Ectodermal cell (in vitro differentiated cells): Measurements from ENCODE around the gene LRRC4B.

Experiments used
- H3K27ac ChIP-seq: 2 replicates; pipeline ENCODE4 v1.7.0; 2013; ENCODE audit warnings: mild to moderate bottlenecking, low read depth, low read length; ENCODE audit not compliant: insufficient read depth, poor library complexity, severe bottlenecking
- H3K27me3 ChIP-seq: 2 replicates; pipeline ENCODE4 v1.7.0; 2013; ENCODE audit warnings: mild to moderate bottlenecking, low read length; ENCODE audit not compliant: insufficient read depth, control insufficient read depth, poor library complexity, severe bottlenecking
- H3K36me3 ChIP-seq: one replicate; pipeline ENCODE4 v1.7.0; 2013; ENCODE audit warnings: low read length; ENCODE audit not compliant: control insufficient read depth, insufficient read depth
- H3K4me1 ChIP-seq: one replicate; pipeline ENCODE4 v1.7.0; 2013; ENCODE audit warnings: low read length; ENCODE audit not compliant: control insufficient read depth, insufficient read depth
- H3K4me3 ChIP-seq: 2 replicates; pipeline ENCODE4 v1.7.0; 2013; ENCODE audit warnings: low read depth, low read length, control low read depth; ENCODE audit not compliant: insufficient read depth
- H3K9me3 ChIP-seq: 2 replicates; pipeline ENCODE4 v1.7.0; 2013; ENCODE audit warnings: mild to moderate bottlenecking, low read length, moderate library complexity; ENCODE audit not compliant: control insufficient read depth
- WGBS, 2 experiments: methylation state at CpG; one replicate each; pipeline ENCODE4 v1.1.7; 2013; ENCODE audit warnings: missing lambda C conversion rate in 2 of 2; 5-methylcytosine and 5-hydroxymethylcytosine counted together

The LRRC4B gene

GRCh38 chr19:50501568-50502475 lies 66.4 kb downstream of the LRRC4B start:
- Histone ChIP-seq H3K4me1 (peaks cover 6% of the 10 kb centered on the region), H3K4me3 (no peak overlapping the region), H3K9me3 (no peaks in the 10 kb centered on the region), H3K36me3 (no peaks in the 10 kb centered on the region), H3K27me3 (peaks cover 30% of the 10 kb centered on the region), H3K27ac (no peak overlapping the region)
- 83 to 84% methylated on average over 25 of the region's 25 CpGs for WGBS, 2 experiments

GRCh38 chr19:50501186-50501567 lies 67.1 kb downstream of the LRRC4B start:
- peaks cover 30% of the 10 kb centered on the region for H3K27me3 ChIP-seq
- peaks cover 6% of the 10 kb centered on the region for H3K4me1 ChIP-seq
- no peak overlapping the region for H3K4me3 ChIP-seq
- 80 to 83% methylated on average over 12 of the region's 12 CpGs for WGBS, 2 experiments
- no peaks in the 10 kb centered on the region for H3K9me3 ChIP-seq
- H3K36me3 ChIP-seq, result no peaks in the 10 kb centered on the region
- no peak overlapping the region for H3K27ac ChIP-seq

DNA sequence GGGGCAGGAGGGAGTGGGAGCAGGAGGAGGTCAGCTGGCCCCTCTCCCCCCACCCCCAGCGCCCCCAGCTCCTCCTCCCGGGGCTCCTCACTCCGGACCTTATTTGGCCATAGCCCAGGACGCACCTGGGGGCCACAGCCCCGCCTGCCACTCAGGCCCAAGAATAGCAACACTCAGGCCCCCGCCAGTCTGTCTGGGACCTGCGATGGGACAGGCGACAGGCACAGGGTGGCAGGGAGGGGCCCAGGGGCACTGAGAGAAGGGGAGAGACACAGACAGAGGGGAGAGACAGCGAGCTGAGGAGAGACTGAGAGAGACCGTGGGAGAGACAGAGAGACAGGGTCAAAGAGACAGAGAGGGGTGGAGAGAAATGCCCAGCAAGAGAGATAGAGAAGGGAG lies 67.5 kb downstream of the LRRC4B start:
- WGBS, 2 experiments, result 46 to 54% methylated on average over 10 of the region's 10 CpGs
- Histone ChIP-seq H3K27me3 (peaks cover 30% of the 10 kb centered on the region), H3K27ac (no peak overlapping the region), H3K4me1 (peaks cover 6% of the 10 kb centered on the region), H3K9me3 (no peaks in the 10 kb centered on the region), H3K4me3 (no peak overlapping the region), H3K36me3 (no peaks in the 10 kb centered on the region)

- Histone ChIP-seq H3K9me3 (no peaks in the 10 kb centered on the region), H3K27ac (no peak overlapping the region), H3K4me3 (no peak overlapping the region), H3K4me1 (peaks cover 6% of the 10 kb centered on the region), H3K36me3 (no peaks in the 10 kb centered on the region), H3K27me3 (peaks cover 30% of the 10 kb centered on the region)
- 21 to 22% methylated on average over 27 of the region's 27 CpGs for WGBS, 2 experiments
Observed at GRCh38 chr19:50500060-50500752, 68.0 kb downstream of the LRRC4B start.

GRCh38 chr19:50498219-50499056 lies 69.8 kb downstream of the LRRC4B start:
- H3K27ac ChIP-seq, result no peak overlapping the region
- H3K27me3 ChIP-seq, result peaks cover 32% of the 10 kb centered on the region
- H3K36me3 ChIP-seq, result no peaks in the 10 kb centered on the region
- H3K4me1 ChIP-seq, result peaks cover 6% of the 10 kb centered on the region
- WGBS, 2 experiments, result 83 to 84% methylated on average over 11 of the region's 11 CpGs
- no peak overlapping the region for H3K4me3 ChIP-seq
- H3K9me3 ChIP-seq, result no peaks in the 10 kb centered on the region

DNA sequence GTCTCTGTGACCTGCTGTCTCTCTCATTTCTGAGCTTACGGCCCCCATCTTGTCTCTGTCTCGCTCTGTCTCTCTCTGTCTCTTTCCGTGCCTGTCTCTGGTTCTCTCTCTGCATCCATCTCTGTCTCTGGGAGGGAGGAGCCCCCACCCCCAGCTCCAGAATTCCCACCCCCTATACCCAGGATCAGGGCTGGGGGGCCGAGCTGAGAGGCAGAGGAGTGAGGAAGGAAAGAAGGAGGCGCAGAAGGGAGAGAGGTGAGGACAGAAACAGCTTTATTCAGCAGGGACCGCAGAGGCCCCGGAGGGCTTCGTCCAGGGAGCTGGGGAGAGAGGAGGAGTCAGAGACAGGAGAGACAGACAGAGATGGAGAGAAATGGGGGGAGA lies 71.2 kb downstream of the LRRC4B start:
- Histone ChIP-seq H3K4me3 (no peak overlapping the region), H3K4me1 (peaks cover 6% of the 10 kb centered on the region), H3K27me3 (peaks cover 46% of the 10 kb centered on the region), H3K27ac (no peak overlapping the region), H3K9me3 (no peaks in the 10 kb centered on the region), H3K36me3 (no peaks in the 10 kb centered on the region)
- WGBS, 2 experiments, result 74 to 78% methylated on average over 8 of the region's 8 CpGs

DNA sequence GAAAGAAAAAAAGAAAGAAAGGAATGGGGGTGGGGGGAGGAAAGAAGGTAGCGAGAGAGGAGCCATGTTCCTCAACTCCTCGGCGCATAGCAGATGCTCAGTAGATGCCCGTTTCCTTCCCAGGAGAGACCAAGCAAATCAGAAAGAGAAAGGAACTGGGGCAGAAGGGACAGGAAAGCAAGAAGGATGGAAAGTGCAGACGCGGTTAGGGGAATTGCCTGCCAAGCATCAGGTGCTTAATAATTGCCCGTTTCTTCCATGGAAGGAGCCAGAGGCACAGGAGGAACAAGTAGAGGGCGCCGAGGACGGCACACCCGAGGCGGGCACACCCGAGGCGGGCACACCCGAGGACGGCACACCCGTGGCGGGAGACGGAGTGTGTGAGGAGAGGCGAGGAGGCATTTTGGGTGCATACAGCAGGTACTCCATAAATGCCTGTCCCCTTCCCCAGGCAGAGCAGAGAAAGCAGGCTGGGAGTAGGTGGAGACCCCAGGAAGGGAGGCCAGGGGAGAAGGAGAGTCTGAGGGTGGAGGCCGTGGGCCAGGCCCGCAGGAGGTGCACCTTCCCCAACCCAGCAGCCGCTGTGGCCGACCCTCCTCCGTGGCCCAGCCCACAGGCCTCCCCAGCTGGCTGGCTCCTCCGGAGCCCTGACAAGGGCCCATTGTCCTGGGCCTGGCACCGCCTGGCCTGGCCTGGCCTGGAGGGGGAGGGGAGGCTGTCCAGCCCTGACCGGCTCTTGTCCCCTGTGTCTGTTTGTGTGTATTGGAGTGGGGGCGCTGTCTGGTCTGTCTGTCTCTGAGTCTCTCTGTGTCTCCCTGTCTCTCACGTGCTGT lies 71.8 kb downstream of the LRRC4B start:
- no peaks in the 10 kb centered on the region for H3K36me3 ChIP-seq
- peaks cover 6% of the 10 kb centered on the region for H3K4me1 ChIP-seq
- peaks cover 52% of the 10 kb centered on the region for H3K27me3 ChIP-seq
- no peak overlapping the region for H3K27ac ChIP-seq
- H3K4me3 ChIP-seq, result no peak overlapping the region
- WGBS, 2 experiments, result 69 to 74% methylated on average over 30 of the region's 30 CpGs
- H3K9me3 ChIP-seq, result no peaks in the 10 kb centered on the region

- no peak overlapping the region for H3K27ac ChIP-seq
- WGBS, 2 experiments, result 85 to 90% methylated on average over 5 of the region's 5 CpGs
- no peaks in the 10 kb centered on the region for H3K9me3 ChIP-seq
- H3K36me3 ChIP-seq, result no peaks in the 10 kb centered on the region
- H3K4me3 ChIP-seq, result no peak overlapping the region
- H3K4me1 ChIP-seq, result peaks cover 5% of the 10 kb centered on the region
- peaks cover 53% of the 10 kb centered on the region for H3K27me3 ChIP-seq
Observed at GRCh38 chr19:50495020-50495531, 73.2 kb downstream of the LRRC4B start.

GRCh38 chr19:50494186-50495019 lies 73.8 kb downstream of the LRRC4B start:
- WGBS, 2 experiments, result 62 to 71% methylated on average over 6 to 7 of the region's 7 CpGs
- no peaks in the 10 kb centered on the region for H3K36me3 ChIP-seq
- H3K4me1 ChIP-seq, result no peaks in the 10 kb centered on the region
- H3K9me3 ChIP-seq, result no peaks in the 10 kb centered on the region
- H3K4me3 ChIP-seq, result no peak overlapping the region
- peaks cover 47% of the 10 kb centered on the region for H3K27me3 ChIP-seq
- H3K27ac ChIP-seq, result no peak overlapping the region
